Mesothelial cell of epicardium (in vitro differentiated cells): ENCODE data around the gene COPS9. TPM values are rescaled to one million over a fixed set of nuclear protein-coding genes. Genes with fewer than 3 reads are reported as not detected.

Experiments used
- DNase-seq, 2 experiments: peaks; one replicate each; pipeline ENCODE4 v3.0.0; 2021; ENCODE audit warnings: low spot score in 2 of 2; ENCODE audit not compliant: unreplicated experiment in 2 of 2
- H3K27ac Mint-ChIP-seq: 2 replicates; pipeline ENCODE4 v1.8.0; 2021; ENCODE audit warnings: mixed read lengths
- H3K27me3 Mint-ChIP-seq: 2 replicates; pipeline ENCODE4 v1.8.0; 2021; ENCODE audit warnings: low read depth, mixed read lengths
- H3K36me3 Mint-ChIP-seq: 2 replicates; pipeline ENCODE4 v1.8.0; 2021; ENCODE audit warnings: mixed read lengths
- H3K4me1 Mint-ChIP-seq: 2 replicates; pipeline ENCODE4 v1.8.0; 2021; ENCODE audit warnings: mixed read lengths
- H3K4me3 Mint-ChIP-seq: 2 replicates; pipeline ENCODE4 v1.8.0; 2021; ENCODE audit warnings: mild to moderate bottlenecking, moderate library complexity, mixed read lengths
- H3K9me3 Mint-ChIP-seq: 2 replicates; pipeline ENCODE4 v1.8.0; 2021; ENCODE audit warnings: mixed read lengths
- CTCF ChIP-seq: fragments of 200-600 bp; sonication (generic); IDR thresholded peaks from one replicate; pipeline ENCODE4 v1.5.0; 2021; ENCODE audit warnings: antibody characterized with exemption; ENCODE audit not compliant: unreplicated experiment
- total RNA-seq: library from RNA; stranded (reverse); gene quantifications from 3 replicates; pipeline ENCODE4 v1.2.1, GENCODE V29; 2021

The COPS9 gene
- total RNA-seq, 1 donor from 2014 or later = 93.6 TPM

- peaks cover 4% of the 10 kb centered on the region for H3K9me3 Mint-ChIP-seq
- DNase-seq = no peak
- TF ChIP-seq CTCF = no peak
- peaks cover 50% of the 10 kb centered on the region for H3K27me3 Mint-ChIP-seq
- H3K4me1 Mint-ChIP-seq = no peaks in the 10 kb centered on the region
- H3K36me3 Mint-ChIP-seq = no peaks in the 10 kb centered on the region
- H3K27ac Mint-ChIP-seq = no peak overlapping the region
- no peak overlapping the region for H3K4me3 Mint-ChIP-seq
Observed at GRCh38 chr2:240172071-240172895, 36.2 kb upstream of the COPS9 start.

GRCh38 chr2:240170883-240171282 lies 34.8 kb upstream of the COPS9 start:
- no peak overlapping the region for H3K27ac Mint-ChIP-seq
- no peak for DNase-seq
- H3K4me1 Mint-ChIP-seq = no peaks in the 10 kb centered on the region
- no peak for TF ChIP-seq CTCF
- H3K9me3 Mint-ChIP-seq = peaks cover 4% of the 10 kb centered on the region
- H3K4me3 Mint-ChIP-seq = no peak overlapping the region
- no peaks in the 10 kb centered on the region for H3K36me3 Mint-ChIP-seq
- peaks cover 45% of the 10 kb centered on the region for H3K27me3 Mint-ChIP-seq

- H3K27ac Mint-ChIP-seq = no peak overlapping the region
- no peak for TF ChIP-seq CTCF
- no peaks in the 10 kb centered on the region for H3K4me1 Mint-ChIP-seq
- no peaks in the 10 kb centered on the region for H3K36me3 Mint-ChIP-seq
- peaks cover 4% of the 10 kb centered on the region for H3K9me3 Mint-ChIP-seq
- H3K27me3 Mint-ChIP-seq = peaks cover 45% of the 10 kb centered on the region
- H3K4me3 Mint-ChIP-seq = no peak overlapping the region
- DNase-seq = no peak
Observed at GRCh38 chr2:240170354-240170735, 34.2 kb upstream of the COPS9 start.

- no peak overlapping the region for H3K4me3 Mint-ChIP-seq
- no peak for TF ChIP-seq CTCF
- peaks cover 4% of the 10 kb centered on the region for H3K9me3 Mint-ChIP-seq
- no peaks in the 10 kb centered on the region for H3K36me3 Mint-ChIP-seq
- H3K27ac Mint-ChIP-seq = no peak overlapping the region
- H3K4me1 Mint-ChIP-seq = no peaks in the 10 kb centered on the region
- peaks cover 42% of the 10 kb centered on the region for H3K27me3 Mint-ChIP-seq
- no peak for DNase-seq
Observed at GRCh38 chr2:240169486-240170353, 33.6 kb upstream of the COPS9 start.

GRCh38 chr2:240168546-240169361 lies 32.6 kb upstream of the COPS9 start:
- peaks cover 35% of the 10 kb centered on the region for H3K27me3 Mint-ChIP-seq
- peaks cover 4% of the 10 kb centered on the region for H3K9me3 Mint-ChIP-seq
- TF ChIP-seq CTCF = no peak
- H3K36me3 Mint-ChIP-seq = no peaks in the 10 kb centered on the region
- DNase-seq = no peak
- no peaks in the 10 kb centered on the region for H3K4me1 Mint-ChIP-seq
- H3K4me3 Mint-ChIP-seq = no peak overlapping the region
- H3K27ac Mint-ChIP-seq = no peak overlapping the region
